Activated B cell treated with CpG ODN at 0.5 μM for 24 hours (primary cell): ENCODE data around the gene RABL2B. TPM values are rescaled to one million over a fixed set of nuclear protein-coding genes. Genes with fewer than 3 reads are reported as not detected.

ENCODE experiments used
- ATAC-seq: fragments of 200-7000 bp; cut with Tn5 transposase; one replicate; pipeline ENCODE4 v1.10.0; 2021; ENCODE audit warnings: low read depth, mild to moderate bottlenecking, moderate library complexity
- CTCF ChIA-PET: fragments of 350-600 bp; sonication (Branson Sonifier 250); formaldehyde crosslinking; loops from one replicate; lab custom pipeline; 2021; ENCODE audit warnings: antibody characterized with exemption; lab: Charles Lee
- POLR2A ChIA-PET: fragments of 350-600 bp; sonication (Branson Sonifier 250); formaldehyde crosslinking; loops from one replicate; lab custom pipeline; 2021; ENCODE audit warnings: antibody characterized with exemption; lab: Charles Lee
- DNase-seq: peaks from one replicate; pipeline ENCODE4 v3.0.0; 2022
- H3K27ac Mint-ChIP-seq: one replicate; pipeline ENCODE4 v1.8.0; 2020; ENCODE audit warnings: mixed read lengths
- H3K27me3 Mint-ChIP-seq: one replicate; pipeline ENCODE4 v1.8.0; 2021; ENCODE audit warnings: mixed read lengths
- H3K36me3 Mint-ChIP-seq: one replicate; pipeline ENCODE4 v1.8.0; 2021; ENCODE audit warnings: low read depth, mixed read lengths
- H3K4me1 Mint-ChIP-seq: one replicate; pipeline ENCODE4 v1.8.0; 2021; ENCODE audit warnings: mixed read lengths
- H3K4me3 Mint-ChIP-seq: one replicate; pipeline ENCODE4 v1.8.0; 2020; ENCODE audit warnings: mild to moderate bottlenecking, mixed read lengths
- H3K9me3 Mint-ChIP-seq: one replicate; pipeline ENCODE4 v1.8.0; 2020; ENCODE audit warnings: mixed read lengths
- intact Hi-C: fragments of 100-400 bp; cut with micrococcal nuclease; formaldehyde crosslinking; loops from one replicate; pipeline ENCODE4 v1.15.1; 2024
- total RNA-seq: library from RNA; stranded (reverse); gene quantifications from 2 replicates; pipeline ENCODE4 v1.2.3, GENCODE V29; 2022
- TF ChIP-seq, protein P1 (sequence below): fragments of 200-600 bp; IDR thresholded peaks from one replicate; pipeline ENCODE4 v1.8.0; 2022; ENCODE audit warnings: antibody characterized with exemption, mild to moderate bottlenecking

The RABL2B gene
- total RNA-seq, 1 donor from 2014 or later = 62.5 TPM

DNA sequence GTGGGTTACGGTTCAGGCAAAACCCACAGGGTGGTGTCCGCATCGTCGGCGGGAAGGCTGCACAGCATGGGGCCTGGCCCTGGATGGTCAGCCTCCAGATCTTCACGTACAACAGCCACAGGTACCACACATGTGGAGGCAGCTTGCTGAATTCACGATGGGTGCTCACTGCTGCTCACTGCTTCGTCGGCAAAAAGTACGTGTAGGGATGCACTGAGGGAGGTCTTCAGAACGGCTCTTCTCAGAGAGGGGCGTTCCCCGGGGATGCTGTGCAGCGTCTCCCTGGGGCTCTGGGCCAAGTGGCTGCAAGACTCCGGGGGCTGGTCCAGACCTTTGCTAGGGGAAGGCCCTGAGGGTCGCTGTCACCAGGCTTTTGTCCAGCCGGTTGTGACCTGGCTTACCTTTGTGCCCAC lies 44.2 kb downstream of the RABL2B start:
- POLR2A ChIA-PET = no interaction called here
- intact Hi-C loops = no loop called here
- DNase-seq (no peak), ATAC-seq (no peak)
- TF ChIP-seq, protein P1, sequence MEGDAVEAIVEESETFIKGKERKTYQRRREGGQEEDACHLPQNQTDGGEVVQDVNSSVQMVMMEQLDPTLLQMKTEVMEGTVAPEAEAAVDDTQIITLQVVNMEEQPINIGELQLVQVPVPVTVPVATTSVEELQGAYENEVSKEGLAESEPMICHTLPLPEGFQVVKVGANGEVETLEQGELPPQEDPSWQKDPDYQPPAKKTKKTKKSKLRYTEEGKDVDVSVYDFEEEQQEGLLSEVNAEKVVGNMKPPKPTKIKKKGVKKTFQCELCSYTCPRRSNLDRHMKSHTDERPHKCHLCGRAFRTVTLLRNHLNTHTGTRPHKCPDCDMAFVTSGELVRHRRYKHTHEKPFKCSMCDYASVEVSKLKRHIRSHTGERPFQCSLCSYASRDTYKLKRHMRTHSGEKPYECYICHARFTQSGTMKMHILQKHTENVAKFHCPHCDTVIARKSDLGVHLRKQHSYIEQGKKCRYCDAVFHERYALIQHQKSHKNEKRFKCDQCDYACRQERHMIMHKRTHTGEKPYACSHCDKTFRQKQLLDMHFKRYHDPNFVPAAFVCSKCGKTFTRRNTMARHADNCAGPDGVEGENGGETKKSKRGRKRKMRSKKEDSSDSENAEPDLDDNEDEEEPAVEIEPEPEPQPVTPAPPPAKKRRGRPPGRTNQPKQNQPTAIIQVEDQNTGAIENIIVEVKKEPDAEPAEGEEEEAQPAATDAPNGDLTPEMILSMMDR = no peak
- H3K4me1 Mint-ChIP-seq = no peaks in the 10 kb centered on the region
- no peak overlapping the region for H3K27ac Mint-ChIP-seq
- H3K4me3 Mint-ChIP-seq = no peak overlapping the region
- H3K36me3 Mint-ChIP-seq = no peaks in the 10 kb centered on the region
- no peaks in the 10 kb centered on the region for H3K9me3 Mint-ChIP-seq
- CTCF ChIA-PET = no interaction called here
- H3K27me3 Mint-ChIP-seq = peaks cover 15% of the 10 kb centered on the region

DNA sequence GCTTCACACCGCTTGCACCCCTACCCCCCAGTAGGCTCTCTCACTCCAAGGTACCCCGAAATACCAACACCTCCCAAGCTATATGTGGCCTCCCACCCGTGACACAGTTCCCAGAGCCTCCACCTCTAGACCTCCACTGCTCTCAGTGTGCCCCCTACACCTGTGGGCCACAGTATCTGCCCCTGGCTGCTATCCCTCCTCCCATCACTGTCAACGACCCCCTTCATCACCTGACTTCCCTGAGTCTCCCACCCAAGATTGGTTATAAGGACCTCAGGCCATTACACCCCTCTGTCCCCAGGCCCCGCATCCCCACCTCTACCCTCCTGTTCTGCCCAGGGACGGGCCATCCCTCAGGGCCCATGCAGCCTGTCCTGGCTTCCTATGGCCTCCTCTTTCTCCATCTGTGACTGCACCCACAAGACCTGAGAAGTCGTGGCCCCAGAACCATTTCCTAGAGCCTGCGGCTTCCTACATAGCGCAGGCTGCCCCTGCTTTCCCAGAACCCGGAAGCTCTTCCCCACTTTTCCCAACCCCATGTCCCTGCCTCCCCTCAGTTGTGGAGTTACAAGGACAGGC lies 44.7 kb downstream of the RABL2B start:
- ATAC-seq (no peak), DNase-seq (no peak)
- no peaks in the 10 kb centered on the region for H3K36me3 Mint-ChIP-seq
- H3K9me3 Mint-ChIP-seq = no peaks in the 10 kb centered on the region
- H3K27ac Mint-ChIP-seq = no peak overlapping the region
- POLR2A ChIA-PET = no interaction called here
- peaks cover 16% of the 10 kb centered on the region for H3K27me3 Mint-ChIP-seq
- intact Hi-C loops = no loop called here
- TF ChIP-seq, protein P1 = no peak
- no peaks in the 10 kb centered on the region for H3K4me1 Mint-ChIP-seq
- CTCF ChIA-PET = no interaction called here
- no peak overlapping the region for H3K4me3 Mint-ChIP-seq

DNA sequence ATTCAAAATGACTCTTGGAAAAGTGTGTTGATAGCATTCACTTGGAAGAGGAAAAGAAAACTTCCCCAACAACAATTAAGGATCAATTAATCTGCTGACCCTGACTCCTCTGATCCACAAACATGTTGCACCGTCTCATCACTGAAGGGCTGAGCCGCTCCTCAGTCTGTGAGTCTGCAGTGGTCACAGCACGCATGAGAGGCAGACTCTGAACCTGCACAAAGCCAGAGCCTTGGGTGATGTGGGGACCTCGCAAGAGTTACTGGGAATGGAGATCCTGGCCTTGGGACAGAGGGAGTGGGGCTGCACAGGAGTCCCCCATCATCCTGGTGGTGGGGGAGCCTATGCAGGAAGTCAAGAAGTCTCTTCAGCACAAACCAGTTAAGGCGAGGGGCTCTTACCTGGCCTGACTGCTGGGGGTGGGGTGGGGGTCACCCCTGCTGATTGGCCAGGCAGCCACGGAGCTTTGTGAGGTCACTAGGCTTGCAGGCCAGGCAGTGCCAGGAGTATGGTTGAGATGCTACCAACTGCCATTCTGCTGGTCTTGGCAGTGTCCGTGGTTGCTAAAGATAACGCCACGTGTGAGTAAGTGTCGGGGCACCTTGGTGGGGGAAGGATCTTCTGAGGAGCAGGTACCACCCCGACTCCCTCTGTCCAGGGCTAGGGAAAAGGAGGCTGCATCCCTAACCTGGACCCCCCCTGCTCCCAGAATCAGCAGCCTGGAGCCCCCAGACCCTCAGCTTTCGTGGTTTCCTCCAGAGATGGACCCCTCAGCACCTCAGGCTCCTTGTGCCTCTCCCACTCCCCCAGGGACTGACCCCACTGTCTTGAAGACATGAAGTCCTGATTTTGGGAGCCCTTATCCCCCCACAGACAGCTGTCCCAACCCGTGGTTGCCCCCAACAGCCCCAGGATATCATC lies 45.4 kb downstream of the RABL2B start, which contains the start of gene ACR:
ACR (plus strand) TSS at position 477 of the 921 bp plus-strand sequence; CDS start at position 509, 32 bp downstream.
- no peaks in the 10 kb centered on the region for H3K36me3 Mint-ChIP-seq
- no peaks in the 10 kb centered on the region for H3K9me3 Mint-ChIP-seq
- intact Hi-C loops = no loop called here
- DNase-seq = no peak
- H3K4me3 Mint-ChIP-seq = no peak within 1 kb of the TSS
- ATAC-seq = no peak
- peaks cover 17% of the 10 kb centered on the region for H3K27me3 Mint-ChIP-seq
- no peaks in the 10 kb centered on the region for H3K4me1 Mint-ChIP-seq
- ChIA-PET CTCF (no interaction called here), POLR2A (no interaction called here)
- no peak within 1 kb of the TSS for H3K27ac Mint-ChIP-seq
- TF ChIP-seq, protein P1 = no peak

DNA sequence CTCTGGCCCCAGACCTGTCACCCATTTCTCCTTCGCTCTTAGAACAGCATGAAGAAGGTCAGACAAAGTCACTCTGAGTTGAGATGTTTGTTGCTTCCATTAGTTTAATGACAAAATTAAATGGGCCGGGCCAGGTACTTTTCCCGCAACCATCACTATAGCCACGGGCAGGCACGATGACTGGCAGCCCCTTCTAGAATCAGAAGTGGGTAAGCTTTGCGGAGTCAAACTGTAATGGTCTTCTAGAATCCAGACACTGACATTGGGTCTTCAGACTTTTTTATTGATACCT lies 47.8 kb downstream of the RABL2B start:
- Mint-ChIP-seq H3K27me3 (peaks cover 17% of the 10 kb centered on the region), H3K4me1 (no peaks in the 10 kb centered on the region), H3K36me3 (no peaks in the 10 kb centered on the region), H3K9me3 (no peaks in the 10 kb centered on the region), H3K27ac (no peak overlapping the region), H3K4me3 (no peak overlapping the region)
- ATAC-seq (no peak), DNase-seq (no peak)
- POLR2A ChIA-PET = no interaction called here
- TF ChIP-seq, protein P1 = no peak
- CTCF ChIA-PET = no interaction called here
- intact Hi-C loops = no loop called here

DNA sequence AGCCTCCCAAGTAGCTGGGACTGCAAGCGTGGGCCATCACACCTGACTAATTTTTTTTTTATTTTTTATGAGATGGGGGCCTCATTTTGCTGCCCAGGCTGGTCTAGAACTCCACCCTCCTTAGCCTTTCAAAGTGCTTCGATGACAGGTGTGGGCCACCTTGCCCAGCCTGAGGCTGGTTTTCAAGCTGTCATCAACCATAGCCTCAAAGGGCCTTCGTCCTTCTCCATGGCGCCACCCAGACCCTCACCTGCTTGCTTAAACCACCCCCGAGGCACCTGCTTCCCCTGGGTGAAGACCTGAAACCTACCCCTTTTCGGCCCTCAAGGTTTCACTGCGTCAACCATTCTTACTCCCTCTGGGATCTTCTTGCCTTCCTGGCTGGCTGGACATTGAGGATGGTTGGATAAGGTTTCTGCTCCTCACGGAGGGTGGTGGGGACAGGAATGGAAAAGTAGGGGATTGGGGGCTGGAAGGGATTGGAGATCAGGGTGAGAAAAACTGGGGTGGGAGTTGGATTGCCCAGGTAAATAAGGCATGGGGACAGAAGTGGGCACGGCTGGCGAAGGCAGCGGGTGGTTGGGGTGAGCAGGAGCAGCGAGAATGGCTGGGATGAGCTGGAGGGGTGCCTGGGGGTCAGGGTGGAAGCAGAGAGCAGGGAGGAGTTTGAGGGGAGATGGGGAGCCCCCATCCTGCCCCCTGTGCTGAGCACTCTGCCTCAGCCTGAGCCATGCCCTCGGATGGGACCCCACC lies 48.3 kb downstream of the RABL2B start:
- no peak for DNase-seq
- POLR2A ChIA-PET = no interaction called here
- TF ChIP-seq, protein P1 = no peak
- no peaks in the 10 kb centered on the region for H3K36me3 Mint-ChIP-seq
- CTCF ChIA-PET = no interaction called here
- no peak overlapping the region for H3K27ac Mint-ChIP-seq
- peaks cover 17% of the 10 kb centered on the region for H3K27me3 Mint-ChIP-seq
- no peaks in the 10 kb centered on the region for H3K9me3 Mint-ChIP-seq
- ATAC-seq = no peak
- H3K4me3 Mint-ChIP-seq = no peak overlapping the region
- intact Hi-C loops = no loop called here
- H3K4me1 Mint-ChIP-seq = no peaks in the 10 kb centered on the region
